Measurements from ENCODE around the gene TNIP3. TPM values are rescaled to one million over a fixed set of nuclear protein-coding genes. Genes with fewer than 3 reads are reported as not detected.

Gene TNIP3
- total and polyA plus RNA-seq, 4 donors, result 1.6 to 59.2 (median 7.2) TPM

GRCh38 chr4:121187206-121187605 lies 23.1 kb upstream of the TNIP3 start:
- Histone ChIP-seq H3K9ac (ENCODE audit: insufficient read depth in 1 of 2, low read length in 2 of 2) (no peak overlapping the region), H3K27me3 (ENCODE audit: control insufficient read depth in 3 of 3, insufficient read depth in 3 of 3, low read length in 2 of 3) (no peaks in the 10 kb centered on the region), H3K4me3 (no peak overlapping the region), H3K27ac (ENCODE audit: low read depth in 1 of 2, low read length in 1 of 2) (no peak overlapping the region), H3K9me3 (ENCODE audit: control insufficient read depth in 4 of 4, insufficient read depth in 3 of 4, low read length in 3 of 4) (no peaks in the 10 kb centered on the region), H3K36me3 (ENCODE audit: control insufficient read depth in 4 of 4, insufficient read depth in 4 of 4, low read length in 4 of 4) (no peaks in the 10 kb centered on the region), H3K4me1 (ENCODE audit: control insufficient read depth in 5 of 5, insufficient read depth in 5 of 5, low read length in 5 of 5) (peaks cover 0 to 10% (median 1%) of the 10 kb centered on the region in 5 donors)
- ATAC-seq (ENCODE audit: insufficient read depth, low FRiP score) (no peak), DNase-seq (no peak)
- no peak for TF ChIP-seq CTCF (IDR thresholded peaks at IDR 0.05; ENCODE audit: control extremely low read depth, extremely low read depth)
- 94% methylated on average over 1 of the region's 1 CpG for WGBS, 2 donors

- Histone ChIP-seq H3K9me3 (ENCODE audit: control insufficient read depth in 4 of 4, insufficient read depth in 3 of 4, low read length in 3 of 4) (no peaks in the 10 kb centered on the region), H3K27me3 (ENCODE audit: control insufficient read depth in 3 of 3, insufficient read depth in 3 of 3, low read length in 2 of 3) (no peaks in the 10 kb centered on the region), H3K4me3 (no peak overlapping the region), H3K27ac (ENCODE audit: low read depth in 1 of 2, low read length in 1 of 2) (no peak overlapping the region), H3K9ac (ENCODE audit: insufficient read depth in 1 of 2, low read length in 2 of 2) (no peak overlapping the region), H3K4me1 (ENCODE audit: control insufficient read depth in 5 of 5, insufficient read depth in 5 of 5, low read length in 5 of 5) (peaks cover 0 to 12% (median 2%) of the 10 kb centered on the region in 5 donors), H3K36me3 (ENCODE audit: control insufficient read depth in 4 of 4, insufficient read depth in 4 of 4, low read length in 4 of 4) (no peaks in the 10 kb centered on the region)
- TF ChIP-seq CTCF (IDR thresholded peaks at IDR 0.05; ENCODE audit: control extremely low read depth, extremely low read depth), result no peak
- 85 to 93% methylated on average over 10 of the region's 10 CpGs for WGBS, 2 donors
- DNase-seq (no peak), ATAC-seq (ENCODE audit: insufficient read depth, low FRiP score) (no peak)
These were observed 21.8 kb upstream of the TNIP3 start for GRCh38 chr4:121185960-121186359.

- Histone ChIP-seq H3K27ac (ENCODE audit: low read depth in 1 of 2, low read length in 1 of 2) (no peak overlapping the region), H3K27me3 (ENCODE audit: control insufficient read depth in 3 of 3, insufficient read depth in 3 of 3, low read length in 2 of 3) (no peaks in the 10 kb centered on the region), H3K4me1 (ENCODE audit: control insufficient read depth in 5 of 5, insufficient read depth in 5 of 5, low read length in 5 of 5) (peaks cover 0 to 12% (median 2%) of the 10 kb centered on the region in 5 donors), H3K9ac (ENCODE audit: insufficient read depth in 1 of 2, low read length in 2 of 2) (no peak overlapping the region), H3K9me3 (ENCODE audit: control insufficient read depth in 4 of 4, insufficient read depth in 3 of 4, low read length in 3 of 4) (no peaks in the 10 kb centered on the region), H3K36me3 (ENCODE audit: control insufficient read depth in 4 of 4, insufficient read depth in 4 of 4, low read length in 4 of 4) (no peaks in the 10 kb centered on the region), H3K4me3 (no peak overlapping the region)
- TF ChIP-seq CTCF (IDR thresholded peaks at IDR 0.05; ENCODE audit: control extremely low read depth, extremely low read depth), result no peak
- no peak for ATAC-seq (ENCODE audit: insufficient read depth, low FRiP score)
- WGBS, 2 donors, result 91 to 97% methylated on average over 1 of the region's 1 CpG
- no peak for DNase-seq
These were observed 19.9 kb upstream of the TNIP3 start for GRCh38 chr4:121183989-121184388.

- Histone ChIP-seq H3K4me3 (no peak overlapping the region), H3K4me1 (ENCODE audit: control insufficient read depth in 5 of 5, insufficient read depth in 5 of 5, low read length in 5 of 5) (peaks cover 0 to 12% (median 2%) of the 10 kb centered on the region in 5 donors), H3K9me3 (ENCODE audit: control insufficient read depth in 4 of 4, insufficient read depth in 3 of 4, low read length in 3 of 4) (no peaks in the 10 kb centered on the region), H3K36me3 (ENCODE audit: control insufficient read depth in 4 of 4, insufficient read depth in 4 of 4, low read length in 4 of 4) (no peaks in the 10 kb centered on the region), H3K9ac (ENCODE audit: insufficient read depth in 1 of 2, low read length in 2 of 2) (no peak overlapping the region), H3K27me3 (ENCODE audit: control insufficient read depth in 3 of 3, insufficient read depth in 3 of 3, low read length in 2 of 3) (no peaks in the 10 kb centered on the region), H3K27ac (ENCODE audit: low read depth in 1 of 2, low read length in 1 of 2) (no peak overlapping the region)
- ATAC-seq (ENCODE audit: insufficient read depth, low FRiP score), result no peak
- no peak for DNase-seq
- no peak for TF ChIP-seq CTCF (IDR thresholded peaks at IDR 0.05; ENCODE audit: control extremely low read depth, extremely low read depth)
- WGBS, 2 donors, result 96 to 97% methylated on average over 3 of the region's 3 CpGs
These were observed 19.2 kb upstream of the TNIP3 start for GRCh38 chr4:121183361-121183760.
